DMS 273 treated with DMSO at 0.1 percent for 48 hours (cell line): Measurements from ENCODE around the gene CYP2U1.
"Not testable (repeated sequence)": the region's sequence is repeated elsewhere in the genome, so short reads cannot be mapped to it uniquely, and the experiment has no call there.

ENCODE experiments used
- DNase-seq: peaks from one replicate; lab custom pipeline; 2025; lab: John Stamatoyannopoulos, UW

Gene CYP2U1

GRCh38 chr4:107922486-107923473 is 8.6 kb upstream of the CYP2U1 start:
- DNase-seq, result no peak

GRCh38 chr4:107925713-107926112 is 5.6 kb upstream of the CYP2U1 start:
- not testable (repeated sequence) for DNase-seq

GRCh38 chr4:107926875-107927274 is 4.5 kb upstream of the CYP2U1 start:
- DNase-seq, result not testable (repeated sequence)

- no peak for DNase-seq
These were observed 499 bp downstream of the CYP2U1 start for GRCh38 chr4:107931775-107932321.

GRCh38 chr4:107935246-107935645 is 3.9 kb downstream of the CYP2U1 start:
- no peak for DNase-seq

GRCh38 chr4:107937040-107937439 is 5.7 kb downstream of the CYP2U1 start:
- DNase-seq, result no peak

- no peak for DNase-seq
These were observed 8.0 kb downstream of the CYP2U1 start for GRCh38 chr4:107939307-107939706.

- DNase-seq, result no peak
These were observed 14.5 kb downstream of the CYP2U1 start for GRCh38 chr4:107945809-107946208.

- no peak for DNase-seq
These were observed 19.6 kb downstream of the CYP2U1 start for GRCh38 chr4:107950746-107951540.

- DNase-seq, result no peak
These were observed 20.2 kb downstream of the CYP2U1 start for GRCh38 chr4:107951551-107951950.

GRCh38 chr4:107956011-107956410 is 24.7 kb downstream of the CYP2U1 start:
- DNase-seq, result no peak

- no peak for DNase-seq
These were observed 35.6 kb downstream of the CYP2U1 start for GRCh38 chr4:107966903-107967302.

GRCh38 chr4:107967519-107967918 is 36.2 kb downstream of the CYP2U1 start:
- not testable (repeated sequence) for DNase-seq

- not testable (repeated sequence) for DNase-seq
These were observed 36.6 kb downstream of the CYP2U1 start for GRCh38 chr4:107967921-107968320.

GRCh38 chr4:107970063-107970798 is 38.9 kb downstream of the CYP2U1 start:
- no peak for DNase-seq

- DNase-seq, result no peak
These were observed 41.3 kb downstream of the CYP2U1 start for GRCh38 chr4:107972605-107973004.

- DNase-seq, result no peak
These were observed 43.2 kb downstream of the CYP2U1 start for GRCh38 chr4:107974523-107974922.

GRCh38 chr4:107977482-107977881 is 46.1 kb downstream of the CYP2U1 start:
- DNase-seq, result no peak

- DNase-seq, result no peak
These were observed 46.8 kb downstream of the CYP2U1 start for GRCh38 chr4:107977966-107978705.

GRCh38 chr4:107978716-107979451 is 47.5 kb downstream of the CYP2U1 start:
- no peak for DNase-seq
